H1 (cell line): ENCODE measurements around the gene ENO3. TPM values are rescaled to one million over a fixed set of nuclear protein-coding genes. Genes with fewer than 3 reads are reported as not detected.

ENCODE experiments used
- ASH2L ChIP-seq: fragments of 200-600, 300-600 bp; sonication (generic); IDR thresholded peaks from one replicate; pipeline ENCODE4 v1.7.1; 2017; ENCODE audit warnings: low read length
- EGR1 ChIP-seq: IDR thresholded peaks from 2 replicates; pipeline ENCODE4 v1.6.1; 2011; ENCODE audit warnings: low read depth, low read length, borderline replicate concordance
- SAP30 ChIP-seq: fragments of 300-600 bp; sonication (generic); IDR thresholded peaks from 2 replicates; pipeline ENCODE4 v1.7.1; 2012; ENCODE audit warnings: low read length, moderate library complexity, mild to moderate bottlenecking, inconsistent platforms; ENCODE audit not compliant: insufficient read depth, insufficient replicate concordance
- TCF12 ChIP-seq: IDR thresholded peaks from 2 replicates; pipeline ENCODE4 v1.6.1; 2011; ENCODE audit warnings: low read depth, mild to moderate bottlenecking, low read length
- polyA plus RNA-seq, 7 experiments: library from polyadenylated mRNA; depleted of rRNA in 3 of 7; stranded (reverse) in 5 of 7; unstranded in 2 of 7; fragments of >200 nt in 5 of 7; fragments of 200-250 nt in 2 of 7; gene quantifications; 1 replicate in 5 of 7; 2 replicates in 1 of 7; 4 replicates in 1 of 7; pipeline versions ENCODE4 v1.2.1 to v1.2.3, GENCODE V29; 2011 to 2013; ENCODE audit warnings: missing spikeins in 2 of 7, mixed read lengths in 2 of 7
- total RNA-seq: library from RNA; stranded (reverse); fragmentation: NEBNext Ultra II Directional; extraction: Animal tissue kit (Norgen Biotek cat#: 25700); gene quantifications from 2 replicates; pipeline ENCODE4 v1.2.1, GENCODE V29; 2021

Gene ENO3
- total and polyA plus RNA-seq, 2 of the 8 experiments (the other 6 are each of a cell fraction or from before 2014, with no cell fraction given): 25.0 to 25.7 TPM

DNA sequence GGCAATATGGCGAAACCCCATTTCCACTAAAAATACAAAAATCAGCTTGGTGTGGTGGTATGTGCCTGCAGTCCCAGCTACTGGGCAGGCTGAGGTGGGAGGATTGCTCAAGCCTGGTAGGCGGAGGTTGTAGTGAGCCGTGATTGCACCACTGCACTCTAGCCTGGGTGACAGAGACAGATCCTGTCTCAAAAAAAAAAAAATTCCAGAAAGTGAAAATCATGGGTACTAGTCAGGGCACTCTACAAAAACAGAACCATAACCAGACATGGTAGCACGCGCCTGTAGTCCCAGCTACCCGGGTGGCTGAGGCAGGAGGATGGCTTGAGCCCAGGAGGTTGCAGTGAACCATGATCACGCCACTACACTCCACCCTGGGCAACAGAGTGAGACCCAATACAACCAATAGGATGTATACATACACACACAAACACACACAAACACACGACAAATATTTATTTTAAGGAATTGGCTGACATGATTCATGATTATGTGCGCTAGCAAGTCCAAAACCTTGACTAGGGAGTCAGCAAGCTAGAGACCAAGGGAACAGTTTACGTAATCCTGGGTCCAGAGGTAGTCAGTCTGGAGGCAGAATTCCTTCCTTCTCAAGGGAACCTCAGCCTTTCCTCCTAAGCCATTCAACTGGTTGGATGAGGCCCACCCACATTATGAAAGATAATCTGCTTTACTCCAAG, 30.4 kb upstream of the ENO3 start (continued):
- TF ChIP-seq EGR1 (no peak), SAP30 (no peak), TCF12 (no peak), ASH2L (no peak)
